Peyer's patch (tissue), 4 donors: ENCODE results near the gene CST9L. TPM values are rescaled to one million over a fixed set of nuclear protein-coding genes. Genes with fewer than 3 reads are reported as not detected.

Source experiments
- DNase-seq, 3 donors: peaks; one replicate each; pipeline ENCODE4 v3.0.0-alpha.2; 2017 to 2019
- H3K27ac ChIP-seq, 4 donors: fragments of 200-600 bp; sonication (generic); one replicate each; pipeline ENCODE4 v1.5.1; 2016 to 2019
- H3K27me3 ChIP-seq, 2 donors: fragments of 200-600 bp; sonication (generic); one replicate each; pipeline ENCODE4 v1.5.1; 2019
- H3K36me3 ChIP-seq, 3 donors: fragments of 200-600 bp; sonication (generic); one replicate each; pipeline ENCODE4 v1.5.1; 2016 to 2019
- H3K4me1 ChIP-seq, 4 donors: fragments of 200-600 bp; sonication (generic); one replicate each; pipeline ENCODE4 v1.5.1; 2016 to 2019
- H3K4me3 ChIP-seq, 4 donors: fragments of 200-600 bp; sonication (generic); 1 replicate in 3 of 4; 2 replicates in 1 of 4; pipeline ENCODE4 v1.5.1; 2016 to 2019; ENCODE audit warnings: mild to moderate bottlenecking in 1 of 4
- H3K9me3 ChIP-seq, 4 donors: fragments of 200-600 bp; sonication (generic); one replicate each; pipeline ENCODE4 v1.5.1; 2016 to 2019; ENCODE audit warnings: mild to moderate bottlenecking in 1 of 4
- POLR2A ChIP-seq, 2 donors: fragments of 450-650 bp; IDR thresholded peaks; one replicate each; pipeline ENCODE4 v1.5.1; 2017; ENCODE audit warnings: antibody characterized with exemption in 2 of 2, mild to moderate bottlenecking in 2 of 2, moderate library complexity in 2 of 2
- total RNA-seq, 4 donors: library from RNA; depleted of rRNA; stranded (reverse); fragments of >200 nt; gene quantifications; one replicate each; pipeline ENCODE4 v1.1.0, GENCODE V29; 2016
- TF ChIP-seq, protein P1 (sequence below), 6 experiments: fragments of 450-650 bp in 4 of 6; fragments of 200-600 bp in 2 of 6; sonication (generic) in 1 of 6; IDR thresholded peaks; one replicate each; pipeline ENCODE4 v1.5.1; 2017 to 2019; ENCODE audit warnings: antibody characterized with exemption in 6 of 6, mild to moderate bottlenecking in 3 of 6, moderate library complexity in 1 of 6

CST9L gene
- total RNA-seq, 4 donors from 2014 or later, result not detected

DNA sequence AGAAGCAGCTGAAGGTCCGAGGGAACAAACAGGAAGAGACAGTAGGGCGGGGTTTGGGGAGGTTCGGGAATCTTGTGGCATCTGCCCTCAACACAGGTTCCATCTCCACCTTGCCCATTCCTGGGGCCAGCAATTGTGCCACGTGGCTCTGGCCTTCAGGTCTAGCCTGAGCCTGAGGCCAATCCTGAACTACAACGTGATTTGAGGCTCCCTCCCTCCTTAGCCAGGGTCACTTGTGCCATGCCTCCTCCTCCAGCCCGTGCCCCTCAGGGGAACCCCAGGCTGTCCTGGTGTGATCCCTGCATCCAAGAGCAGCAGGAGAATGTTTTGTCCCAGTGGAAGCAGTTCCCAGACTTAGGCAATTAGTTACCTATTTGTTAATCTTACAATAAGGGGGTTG, 34.4 kb upstream of the CST9L start:
- Histone ChIP-seq H3K4me1 (no peaks in the 10 kb centered on the region), H3K27me3 (no peaks in the 10 kb centered on the region), H3K4me3 (no peak overlapping the region), H3K36me3 (no peaks in the 10 kb centered on the region), H3K27ac (no peak overlapping the region), H3K9me3 (no peaks in the 10 kb centered on the region)
- no peak for DNase-seq
- TF ChIP-seq POLR2A (IDR thresholded peaks at IDR 0.05), result no peak
- TF ChIP-seq, protein P1, sequence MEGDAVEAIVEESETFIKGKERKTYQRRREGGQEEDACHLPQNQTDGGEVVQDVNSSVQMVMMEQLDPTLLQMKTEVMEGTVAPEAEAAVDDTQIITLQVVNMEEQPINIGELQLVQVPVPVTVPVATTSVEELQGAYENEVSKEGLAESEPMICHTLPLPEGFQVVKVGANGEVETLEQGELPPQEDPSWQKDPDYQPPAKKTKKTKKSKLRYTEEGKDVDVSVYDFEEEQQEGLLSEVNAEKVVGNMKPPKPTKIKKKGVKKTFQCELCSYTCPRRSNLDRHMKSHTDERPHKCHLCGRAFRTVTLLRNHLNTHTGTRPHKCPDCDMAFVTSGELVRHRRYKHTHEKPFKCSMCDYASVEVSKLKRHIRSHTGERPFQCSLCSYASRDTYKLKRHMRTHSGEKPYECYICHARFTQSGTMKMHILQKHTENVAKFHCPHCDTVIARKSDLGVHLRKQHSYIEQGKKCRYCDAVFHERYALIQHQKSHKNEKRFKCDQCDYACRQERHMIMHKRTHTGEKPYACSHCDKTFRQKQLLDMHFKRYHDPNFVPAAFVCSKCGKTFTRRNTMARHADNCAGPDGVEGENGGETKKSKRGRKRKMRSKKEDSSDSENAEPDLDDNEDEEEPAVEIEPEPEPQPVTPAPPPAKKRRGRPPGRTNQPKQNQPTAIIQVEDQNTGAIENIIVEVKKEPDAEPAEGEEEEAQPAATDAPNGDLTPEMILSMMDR (IDR thresholded peaks at IDR 0.05), result no peak

DNA sequence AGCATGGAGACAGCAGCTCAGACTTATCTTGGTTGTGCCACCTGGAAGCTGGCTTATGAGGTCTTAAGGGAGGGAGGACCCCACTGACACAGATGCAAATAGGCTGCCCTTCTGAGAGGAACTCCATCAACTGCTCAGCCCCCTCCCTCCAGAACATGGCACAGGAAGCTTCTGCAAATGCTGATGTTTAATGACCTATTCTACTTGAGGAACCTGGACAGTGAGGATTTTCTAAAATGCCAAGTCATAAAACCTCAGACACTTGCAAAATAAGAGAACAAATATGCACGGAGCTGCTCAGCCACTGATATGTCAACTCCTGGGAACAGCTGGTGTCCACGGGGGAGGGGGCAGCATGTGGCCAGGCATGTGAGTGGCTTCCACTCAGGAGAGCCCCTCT, 34.0 kb upstream of the CST9L start:
- H3K9me3 ChIP-seq, result no peaks in the 10 kb centered on the region
- H3K4me3 ChIP-seq, result no peak overlapping the region
- no peaks in the 10 kb centered on the region for H3K27me3 ChIP-seq
- TF ChIP-seq, protein P1 (IDR thresholded peaks at IDR 0.05), result no peak
- TF ChIP-seq POLR2A (IDR thresholded peaks at IDR 0.05), result no peak
- DNase-seq, result no peak
- no peaks in the 10 kb centered on the region for H3K4me1 ChIP-seq
- no peaks in the 10 kb centered on the region for H3K36me3 ChIP-seq
- H3K27ac ChIP-seq, result no peak overlapping the region

DNA sequence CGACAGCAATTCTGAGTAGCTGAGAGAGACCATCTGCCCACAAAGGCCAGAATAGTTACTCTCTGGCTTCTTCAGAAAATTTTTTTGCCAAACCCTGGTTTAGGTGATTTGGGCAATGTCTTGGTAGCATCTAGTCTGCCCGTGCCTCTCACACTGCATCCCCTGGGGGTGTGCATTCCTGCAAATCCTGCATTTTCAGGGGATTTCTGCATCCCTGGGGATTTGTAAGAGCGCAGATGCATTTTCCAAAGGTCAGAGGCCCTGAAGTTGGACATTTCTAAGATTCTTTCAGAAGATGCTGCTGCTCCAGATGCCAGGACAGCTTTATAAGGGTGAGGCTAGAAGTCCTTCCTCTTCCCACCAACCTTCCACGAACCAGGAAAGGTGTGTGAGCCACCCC, 33.4 kb upstream of the CST9L start:
- H3K27me3 ChIP-seq, result no peaks in the 10 kb centered on the region
- no peaks in the 10 kb centered on the region for H3K4me1 ChIP-seq
- H3K36me3 ChIP-seq, result no peaks in the 10 kb centered on the region
- TF ChIP-seq, protein P1 (IDR thresholded peaks at IDR 0.05), result no peak
- TF ChIP-seq POLR2A (IDR thresholded peaks at IDR 0.05), result no peak
- no peak for DNase-seq
- no peaks in the 10 kb centered on the region for H3K9me3 ChIP-seq
- H3K27ac ChIP-seq, result no peak overlapping the region
- no peak overlapping the region for H3K4me3 ChIP-seq

DNA sequence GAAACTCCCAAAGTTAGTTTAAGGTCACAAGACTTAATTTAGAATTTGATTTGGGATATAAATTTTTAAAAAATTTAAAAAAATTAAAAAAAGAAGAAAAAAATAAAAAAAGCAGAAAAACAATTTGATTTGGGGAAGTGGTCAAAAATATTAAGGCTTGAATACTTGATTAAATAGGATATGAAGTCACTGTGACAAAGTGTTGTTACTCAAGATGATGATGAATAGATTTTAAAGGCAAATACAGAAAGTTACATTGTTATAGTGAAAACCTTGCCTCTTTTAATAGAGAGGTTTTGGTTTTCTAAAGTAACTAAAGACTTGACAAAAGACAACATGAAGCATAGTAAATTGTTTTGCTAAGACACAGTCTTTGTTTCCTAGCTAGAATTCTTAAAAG, 30.2 kb upstream of the CST9L start:
- TF ChIP-seq, protein P1 (IDR thresholded peaks at IDR 0.05), result no peak
- no peak for TF ChIP-seq POLR2A (IDR thresholded peaks at IDR 0.05)
- Histone ChIP-seq H3K4me1 (no peaks in the 10 kb centered on the region), H3K4me3 (no peak overlapping the region), H3K27ac (no peak overlapping the region), H3K9me3 (no peaks in the 10 kb centered on the region), H3K27me3 (no peaks in the 10 kb centered on the region), H3K36me3 (no peaks in the 10 kb centered on the region)
- no peak for DNase-seq

DNA sequence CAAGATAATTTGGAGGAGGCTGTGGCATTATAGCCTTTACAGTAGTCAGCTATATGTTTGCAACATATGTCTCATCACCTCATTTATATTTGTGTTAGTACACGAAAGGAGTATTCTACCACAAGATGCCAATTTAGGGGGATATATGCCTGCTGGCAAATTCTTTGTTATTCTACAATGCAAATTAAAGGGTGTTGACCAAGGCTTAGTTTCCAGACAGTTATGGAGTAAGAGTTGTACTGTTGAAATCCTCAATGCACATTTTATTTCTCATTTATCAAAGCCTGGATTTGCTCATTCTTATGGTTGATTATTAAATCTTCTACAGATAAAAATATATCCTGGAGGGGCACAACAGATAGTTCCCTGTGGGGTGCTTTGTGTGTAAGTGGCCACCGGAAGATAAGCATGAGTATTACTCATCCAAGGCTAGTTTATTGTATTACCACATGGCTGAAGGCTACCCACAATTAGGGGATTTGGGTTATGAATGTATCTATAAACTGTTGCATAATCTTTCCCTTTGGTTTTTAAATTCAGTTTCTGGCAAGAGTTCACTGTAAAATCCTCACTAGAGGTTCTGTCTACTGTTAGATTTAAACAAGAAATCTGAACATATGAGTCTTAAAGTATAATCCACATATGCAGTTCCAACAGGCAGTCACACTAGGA, 28.4 kb upstream of the CST9L start:
- Histone ChIP-seq H3K4me3 (no peak overlapping the region), H3K27ac (no peak overlapping the region), H3K9me3 (no peaks in the 10 kb centered on the region), H3K4me1 (no peaks in the 10 kb centered on the region), H3K36me3 (no peaks in the 10 kb centered on the region), H3K27me3 (no peaks in the 10 kb centered on the region)
- DNase-seq, result no peak
- TF ChIP-seq, protein P1 (IDR thresholded peaks at IDR 0.05), result no peak
- TF ChIP-seq POLR2A (IDR thresholded peaks at IDR 0.05), result no peak

DNA sequence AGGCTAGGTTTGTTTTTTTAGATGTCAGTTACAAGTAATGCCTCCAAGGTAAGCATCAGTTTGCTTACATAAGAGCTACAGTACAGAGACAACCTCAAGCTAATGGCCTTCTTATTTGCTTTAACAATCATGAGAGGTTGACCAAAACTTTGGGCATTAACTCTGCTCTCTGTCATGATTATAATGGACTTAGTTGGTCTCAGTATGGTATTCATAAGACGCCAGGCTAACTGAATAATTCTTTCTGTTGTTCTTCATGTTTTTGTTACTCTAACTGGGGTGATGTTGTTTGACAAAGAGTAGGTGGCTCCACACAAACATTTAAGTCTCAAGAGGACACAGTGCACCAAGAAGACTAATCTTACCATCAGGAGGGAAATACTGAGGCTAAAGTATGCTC, 27.7 kb upstream of the CST9L start:
- no peaks in the 10 kb centered on the region for H3K9me3 ChIP-seq
- DNase-seq, result no peak
- no peaks in the 10 kb centered on the region for H3K27me3 ChIP-seq
- no peaks in the 10 kb centered on the region for H3K36me3 ChIP-seq
- no peak overlapping the region for H3K4me3 ChIP-seq
- no peak for TF ChIP-seq POLR2A (IDR thresholded peaks at IDR 0.05)
- TF ChIP-seq, protein P1 (IDR thresholded peaks at IDR 0.05), result no peak
- no peaks in the 10 kb centered on the region for H3K4me1 ChIP-seq
- H3K27ac ChIP-seq, result no peak overlapping the region
